Mucosa of descending colon (tissue), 3 donors: ENCODE measurements around the gene GSTT4. TPM values are rescaled to one million over a fixed set of nuclear protein-coding genes. Genes with fewer than 3 reads are reported as not detected.
A peak's percentile ranks its signal among the peaks of the same experiment; 100 is the strongest.
"Not testable (repeated sequence)": the region's sequence is repeated elsewhere in the genome, so short reads cannot be mapped to it uniquely, and the experiment has no call there.

ENCODE experiments used
- ATAC-seq: fragments of 200-7000 bp; cut with Tn5 transposase; one replicate; pipeline ENCODE4 v1.9.1; 2020; ENCODE audit warnings: mild to moderate bottlenecking, moderate library complexity
- DNase-seq, 3 donors: peaks; one replicate each; pipeline ENCODE4 v3.0.0-alpha.2; 2020
- H3K36me3 ChIP-seq: fragments of 200-600 bp; one replicate; pipeline ENCODE4 v1.8.0; 2021; ENCODE audit warnings: low read depth, mild to moderate bottlenecking
- H3K4me1 ChIP-seq: fragments of 200-600 bp; one replicate; pipeline ENCODE4 v1.8.0; 2021; ENCODE audit warnings: low read depth, mild to moderate bottlenecking
- H3K4me3 ChIP-seq: fragments of 200-600 bp; one replicate; pipeline ENCODE4 v1.8.0; 2021; ENCODE audit warnings: mild to moderate bottlenecking
- H3K9me3 ChIP-seq: fragments of 200-600 bp; one replicate; pipeline ENCODE4 v1.8.0; 2021; ENCODE audit warnings: mild to moderate bottlenecking
- CTCF ChIP-seq: fragments of 200-600 bp; IDR thresholded peaks from one replicate; pipeline ENCODE4 v1.8.0; 2022; ENCODE audit warnings: antibody characterized with exemption, mild to moderate bottlenecking
- intact Hi-C, 2 donors: fragments of 100-400 bp; cut with DNase I in 1 of 2; cut with micrococcal nuclease in 1 of 2; formaldehyde crosslinking; loops; one replicate each; pipeline versions ENCODE4 v1.11.0 to v1.11.1; 2022; cut with DNase I, micrococcal nuclease
- total RNA-seq, 3 donors: library from RNA; stranded (reverse); fragmentation: NEBNext Ultra II Directional in 2 of 3; extraction: Animal tissue kit (Norgen Biotek cat#: 25700) in 2 of 3; gene quantifications; one replicate each; pipeline versions ENCODE4 v1.2.1 to v1.2.4, GENCODE V29; 2021 to 2023
- donor health status: DM: no; HTN: no; CAD: no; lungs with moderate emphysema.
- donor health status: DM: no; HTN: no; CAD: no.
- donor health status: DM: no; HTN: yes; CAD: no.

GSTT4 gene
- total RNA-seq, 3 donors from 2014 or later, result not detected

- ATAC-seq (no peak), DNase-seq (no peak)
- intact Hi-C loops, result no loop called here
- H3K9me3 ChIP-seq, result no peaks in the 10 kb centered on the region
- no peaks in the 10 kb centered on the region for H3K4me1 ChIP-seq
- no peak overlapping the region for H3K4me3 ChIP-seq
- no peaks in the 10 kb centered on the region for H3K36me3 ChIP-seq
- TF ChIP-seq CTCF, result no peak
Observed at GRCh38 chr22:23997092-23997491, 8.2 kb downstream of the GSTT4 start.

GRCh38 chr22:23993581-23994177 is 11.6 kb downstream of the GSTT4 start:
- intact Hi-C loops, H3K36me3 ChIP-seq, H3K4me3 ChIP-seq, DNase-seq, H3K9me3 ChIP-seq, ATAC-seq, H3K4me1 ChIP-seq: not testable (repeated sequence)

DNA sequence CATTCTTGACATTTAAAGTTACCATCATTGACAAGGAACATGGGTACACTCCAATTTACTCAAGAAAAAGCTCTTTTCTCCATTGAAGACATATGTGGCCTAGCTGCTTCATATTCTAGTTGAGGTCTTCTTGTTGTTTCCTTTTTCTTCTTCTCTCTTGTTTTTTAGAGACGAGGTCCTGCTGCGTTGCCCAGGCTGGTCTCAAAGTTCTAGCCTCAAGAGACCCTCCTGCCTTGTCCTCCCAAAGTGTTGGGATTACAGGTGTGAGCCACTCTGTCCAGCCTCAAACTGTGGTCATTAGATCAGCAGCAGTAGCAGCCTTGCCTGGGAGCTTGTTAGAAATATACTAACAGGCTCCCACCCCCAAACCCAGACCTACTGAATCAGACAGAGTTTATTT is 12.2 kb downstream of the GSTT4 start:
- H3K9me3 ChIP-seq, H3K36me3 ChIP-seq, H3K4me3 ChIP-seq, intact Hi-C loops, H3K4me1 ChIP-seq, DNase-seq, ATAC-seq: not testable (repeated sequence)

- ATAC-seq, H3K9me3 ChIP-seq, H3K4me3 ChIP-seq, H3K36me3 ChIP-seq, H3K4me1 ChIP-seq, intact Hi-C loops, DNase-seq: not testable (repeated sequence)
Observed at GRCh38 chr22:23989583-23990244, 15.5 kb downstream of the GSTT4 start.

DNA sequence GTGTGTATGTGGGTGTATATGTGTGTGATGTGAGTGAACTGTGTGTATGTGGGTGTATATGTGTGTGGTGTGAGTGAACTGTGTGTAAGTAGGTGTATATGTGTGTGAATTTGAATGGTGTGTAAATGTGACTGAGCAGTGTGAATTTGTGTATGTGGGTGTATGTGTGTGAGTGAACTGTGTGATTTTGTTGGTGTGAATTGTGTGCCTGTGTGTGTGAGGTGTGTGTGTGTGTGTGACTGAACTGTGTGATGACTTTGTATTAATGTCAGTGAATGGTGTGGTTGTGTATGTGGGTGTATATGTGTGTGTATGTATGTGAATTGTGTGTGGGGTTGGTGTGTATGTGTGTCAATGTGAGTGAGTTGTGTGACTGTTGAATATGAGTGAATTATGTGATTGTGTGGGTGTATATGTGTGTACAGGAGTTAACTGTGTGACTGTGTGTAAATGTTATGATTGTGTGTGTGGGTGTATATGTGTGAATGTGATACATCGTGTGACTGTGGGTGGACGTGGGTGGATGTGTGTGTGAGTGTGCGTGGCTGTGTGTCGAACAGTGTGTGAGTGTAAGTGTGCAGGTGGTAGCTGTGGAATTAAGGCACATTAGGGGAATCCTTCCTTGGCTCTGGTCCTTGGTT is 18.6 kb downstream of the GSTT4 start:
- H3K4me3 ChIP-seq, H3K9me3 ChIP-seq, intact Hi-C loops, DNase-seq, H3K4me1 ChIP-seq, H3K36me3 ChIP-seq, ATAC-seq: not testable (repeated sequence)

DNA sequence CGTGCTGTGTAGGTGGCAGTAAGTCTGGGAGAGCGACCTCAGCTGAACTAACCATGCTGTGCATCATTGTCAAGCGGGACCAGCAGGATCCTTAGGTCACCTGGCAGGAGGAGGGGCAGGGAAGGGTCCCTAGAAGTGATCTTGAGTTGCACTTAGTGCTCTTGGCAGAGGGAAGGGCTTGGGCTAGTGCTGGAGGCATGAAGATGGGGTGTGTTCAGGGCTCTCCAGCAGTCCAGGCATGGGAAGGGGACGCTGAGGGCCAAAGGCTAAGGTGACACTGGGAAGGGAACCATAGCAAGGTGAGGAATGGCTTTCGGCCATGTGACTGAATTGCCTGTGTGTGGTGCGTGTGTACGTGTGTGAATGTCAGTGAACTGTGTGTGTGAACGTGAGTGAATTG is 19.2 kb downstream of the GSTT4 start:
- ATAC-seq, H3K9me3 ChIP-seq, intact Hi-C loops, H3K4me3 ChIP-seq, DNase-seq, H3K36me3 ChIP-seq, H3K4me1 ChIP-seq: not testable (repeated sequence)

GRCh38 chr22:23984430-23984829 is 20.8 kb downstream of the GSTT4 start:
- DNase-seq (peak in 1 of 3 donors; percentile 79), ATAC-seq (peak; percentile 53)
- H3K4me3 ChIP-seq, result no peak overlapping the region
- H3K36me3 ChIP-seq, result no peaks in the 10 kb centered on the region
- TF ChIP-seq CTCF, result no peak
- H3K4me1 ChIP-seq, result no peaks in the 10 kb centered on the region
- H3K9me3 ChIP-seq, result no peaks in the 10 kb centered on the region
- intact Hi-C loops, result no loop called here

DNA sequence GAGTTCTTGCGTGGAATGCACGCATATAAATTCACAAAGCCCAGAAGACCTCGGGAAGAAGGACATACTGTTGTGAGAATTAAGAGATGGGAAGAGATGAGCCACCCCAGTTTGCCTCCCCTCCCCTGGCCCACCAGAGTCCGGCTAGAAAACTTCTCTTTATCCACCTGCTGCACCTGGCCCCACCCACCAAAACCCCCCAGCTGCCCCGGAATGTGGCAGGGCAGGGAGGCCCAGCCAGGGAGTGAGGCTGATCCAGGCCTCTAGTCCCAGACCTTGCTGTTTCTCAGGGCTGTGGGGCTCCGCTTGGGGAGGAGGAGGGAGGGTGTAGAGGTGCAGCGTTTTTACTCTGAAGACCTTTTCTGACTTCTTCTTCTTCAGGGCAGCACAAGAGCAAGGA is 24.7 kb downstream of the GSTT4 start:
- H3K36me3 ChIP-seq, intact Hi-C loops, ATAC-seq, H3K9me3 ChIP-seq, H3K4me3 ChIP-seq, H3K4me1 ChIP-seq, DNase-seq: not testable (repeated sequence)

GRCh38 chr22:23979557-23980240 is 25.6 kb downstream of the GSTT4 start, which contains the start of gene GSTT2:
Gene GSTT2 (plus strand): TSS chr22:23980134.
- H3K4me3 ChIP-seq, H3K9me3 ChIP-seq, intact Hi-C loops, H3K4me1 ChIP-seq, DNase-seq, H3K36me3 ChIP-seq: not testable (repeated sequence)
- peak; percentile 82 for ATAC-seq

DNA sequence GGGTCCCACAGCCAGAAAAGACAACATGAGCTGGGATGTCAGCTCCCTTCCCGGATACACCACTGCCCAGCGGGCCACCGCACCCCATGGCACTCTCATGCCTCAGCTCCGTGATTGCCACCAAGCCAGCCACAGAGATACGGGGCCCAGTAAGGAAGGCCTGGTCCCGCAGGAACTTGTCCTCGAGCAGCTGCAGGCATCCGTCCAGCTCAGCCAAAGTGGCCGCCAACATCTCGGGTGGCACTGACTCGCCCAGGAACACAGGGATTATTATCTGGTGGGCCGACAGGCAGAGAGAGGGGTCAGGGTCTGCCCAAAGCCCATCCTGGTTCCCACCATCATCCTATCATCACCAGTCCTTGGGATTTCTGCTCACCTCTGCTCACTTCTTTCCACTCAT is 27.9 kb downstream of the GSTT4 start:
- H3K36me3 ChIP-seq, H3K4me1 ChIP-seq, H3K9me3 ChIP-seq, intact Hi-C loops, DNase-seq, ATAC-seq, H3K4me3 ChIP-seq: not testable (repeated sequence)

GRCh38 chr22:23974836-23975352 is 30.4 kb downstream of the GSTT4 start:
- not testable (repeated sequence) for H3K36me3 ChIP-seq, H3K4me3 ChIP-seq, H3K9me3 ChIP-seq, H3K4me1 ChIP-seq
- intact Hi-C loops, result loop anchor here in 1 of 2 donors (5.0 kb wide), 1 partner anchor 48 kb away; no protein-coding TSS in a partner anchor
- peak; percentile 60 for ATAC-seq
- DNase-seq, result peak in 1 of 3 donors; percentile 39
